ENCODE data around the gene TRABD2B.

TRABD2B gene

DNA sequence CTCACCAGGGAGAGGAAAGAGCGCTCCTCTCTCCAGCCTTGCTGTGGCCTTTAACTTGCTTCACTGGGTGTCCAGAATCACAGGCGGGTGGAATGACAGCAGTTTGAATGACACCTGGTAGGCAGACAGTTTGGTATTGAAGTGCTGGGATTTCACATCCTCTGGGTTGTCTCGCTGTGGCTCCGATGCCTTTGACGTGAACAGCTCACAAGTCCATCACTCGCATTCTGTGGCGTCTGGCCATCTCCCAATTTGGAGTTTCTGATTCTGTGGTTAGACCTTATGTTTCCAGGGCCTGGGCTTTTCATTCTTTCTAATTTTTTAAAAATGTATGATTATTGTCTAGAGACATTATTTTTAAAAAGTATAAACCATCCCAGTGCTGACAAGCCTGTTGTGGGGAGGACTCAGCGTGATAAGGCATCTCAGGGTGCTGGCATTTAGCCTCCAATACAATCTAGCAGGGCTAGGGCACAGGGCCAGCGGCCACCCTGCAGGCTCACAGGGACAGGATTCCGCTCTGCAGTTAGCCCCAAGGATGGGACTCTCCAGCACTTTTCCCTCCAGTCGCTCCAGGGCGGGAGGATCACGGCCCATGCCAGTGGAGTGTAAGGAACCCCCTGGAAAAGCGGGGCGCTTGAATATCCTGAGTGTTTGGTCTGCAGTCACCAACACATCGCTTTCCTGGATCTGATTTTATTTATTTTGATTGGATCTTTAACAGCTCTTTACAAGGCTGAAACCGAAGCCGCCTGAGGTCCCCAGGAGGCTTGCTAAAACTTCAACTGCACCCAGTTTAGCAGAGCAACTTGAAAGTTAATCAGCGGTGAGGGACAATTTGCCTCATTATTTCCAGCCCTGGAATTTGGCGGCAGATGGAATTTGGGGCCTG, 178.3 kb downstream of the TRABD2B start:
- no peak for DNase-seq

DNA sequence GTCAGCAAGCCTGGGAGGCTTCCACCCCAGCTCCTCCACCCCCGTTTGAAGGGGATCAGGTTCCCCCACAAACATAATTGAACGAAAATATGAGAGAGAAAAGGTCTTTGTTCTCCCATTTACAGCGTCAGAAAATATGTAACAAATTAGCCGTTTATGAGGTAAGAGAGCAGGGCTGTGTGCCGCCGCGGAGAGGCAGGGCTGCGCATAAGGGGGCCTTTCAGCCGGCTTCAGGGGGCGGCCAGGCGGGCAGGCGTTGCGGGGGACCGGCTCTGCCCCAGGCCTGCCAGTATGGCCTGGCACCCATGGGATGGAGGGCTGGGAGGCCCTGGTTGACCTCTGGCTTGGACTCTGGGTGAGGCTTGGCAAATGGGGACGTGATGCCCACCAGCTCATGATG, 179.3 kb downstream of the TRABD2B start:
- DNase-seq: no peak

DNA sequence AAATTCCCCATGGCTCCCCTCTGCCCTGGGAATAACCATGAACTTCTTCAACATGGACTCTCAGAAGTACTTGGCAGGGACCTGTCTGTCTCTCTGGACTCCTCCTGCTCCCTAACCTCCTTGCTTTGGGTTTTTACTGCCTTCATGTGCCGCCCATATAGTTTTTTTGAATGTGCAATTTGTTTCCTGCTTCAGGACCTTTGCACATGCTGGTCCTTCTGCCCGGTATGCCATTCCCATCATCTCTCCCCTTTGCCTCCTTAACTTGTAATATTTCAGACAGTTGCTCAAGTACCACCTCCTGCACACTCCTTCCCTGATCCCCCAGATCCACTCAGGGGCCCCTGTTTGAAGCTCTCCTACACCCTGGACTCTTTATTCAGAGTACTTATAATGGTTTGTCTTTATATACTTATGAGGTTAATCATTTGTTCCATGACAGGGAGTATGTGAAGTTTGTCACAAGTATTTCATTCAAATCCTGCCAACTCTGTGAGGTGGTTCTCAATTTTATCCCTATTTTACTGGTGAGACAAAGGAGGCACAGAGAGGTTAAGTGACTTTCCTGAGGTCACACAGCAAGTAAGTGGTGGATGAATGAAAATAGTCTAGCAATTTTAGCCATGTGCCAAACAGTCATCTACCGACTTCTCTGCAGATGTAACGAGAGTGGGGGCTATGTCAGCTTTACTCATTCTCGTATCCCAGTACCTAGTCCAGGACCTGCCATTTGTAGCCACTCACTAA, 180.7 kb downstream of the TRABD2B start:
- no peak for DNase-seq

DNA sequence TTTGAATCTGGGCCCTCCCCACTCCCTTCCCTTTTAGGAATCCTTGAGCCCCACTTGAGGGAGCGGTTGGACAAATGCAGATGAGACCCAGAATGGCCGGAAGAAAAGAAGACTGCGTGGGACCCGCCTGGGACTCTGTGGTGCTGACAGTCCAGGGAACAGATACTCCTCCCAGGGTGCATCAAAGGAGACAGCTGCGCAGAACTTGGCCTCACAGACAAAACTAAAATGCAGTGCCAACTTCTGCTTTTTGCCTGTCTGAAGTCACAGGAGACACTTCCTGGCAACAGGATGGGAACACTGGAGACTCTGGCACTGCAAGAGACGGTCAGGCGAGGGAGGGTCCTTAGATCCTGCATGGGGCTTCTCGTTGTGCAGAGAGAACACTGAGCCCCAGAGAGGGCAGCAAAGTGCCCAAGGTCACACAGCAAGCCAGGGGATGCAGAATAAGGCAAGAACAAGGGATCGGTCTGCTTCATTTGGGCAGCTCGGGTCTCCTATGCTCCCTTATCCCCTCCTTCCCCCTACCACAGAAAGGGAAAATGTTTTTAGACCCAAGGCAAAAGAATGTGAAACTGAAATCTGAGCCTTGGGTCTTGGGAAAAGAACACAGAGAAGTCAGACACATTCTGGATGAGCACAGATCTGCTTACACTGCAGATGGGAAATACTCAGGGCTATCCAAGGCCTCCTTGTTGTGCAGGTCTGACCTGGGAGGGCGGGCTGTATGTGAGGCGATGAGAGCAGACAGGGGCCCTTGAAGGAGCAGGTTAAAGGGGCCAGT, 182.4 kb downstream of the TRABD2B start:
- DNase-seq: no peak

DNA sequence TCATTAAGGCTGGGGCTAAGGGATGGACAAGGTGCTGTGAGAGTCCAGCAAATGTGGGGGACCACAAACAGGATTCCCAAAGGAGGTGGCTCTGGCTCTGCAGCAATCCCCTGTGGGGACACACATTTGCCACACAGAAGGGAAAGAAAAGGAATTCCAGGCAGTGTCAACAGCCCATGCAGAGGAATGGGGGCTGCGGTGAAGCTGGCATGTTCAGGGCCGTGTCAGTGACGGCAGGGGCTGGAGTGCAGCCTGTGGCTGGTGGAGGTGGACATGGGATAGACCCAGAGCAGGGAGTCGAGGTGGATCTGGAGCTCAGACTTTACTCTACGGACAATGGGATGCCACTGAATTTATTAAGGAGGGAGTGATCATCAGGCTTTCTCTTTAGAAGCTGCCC, 183.2 kb downstream of the TRABD2B start:
- DNase-seq: no peak

DNA sequence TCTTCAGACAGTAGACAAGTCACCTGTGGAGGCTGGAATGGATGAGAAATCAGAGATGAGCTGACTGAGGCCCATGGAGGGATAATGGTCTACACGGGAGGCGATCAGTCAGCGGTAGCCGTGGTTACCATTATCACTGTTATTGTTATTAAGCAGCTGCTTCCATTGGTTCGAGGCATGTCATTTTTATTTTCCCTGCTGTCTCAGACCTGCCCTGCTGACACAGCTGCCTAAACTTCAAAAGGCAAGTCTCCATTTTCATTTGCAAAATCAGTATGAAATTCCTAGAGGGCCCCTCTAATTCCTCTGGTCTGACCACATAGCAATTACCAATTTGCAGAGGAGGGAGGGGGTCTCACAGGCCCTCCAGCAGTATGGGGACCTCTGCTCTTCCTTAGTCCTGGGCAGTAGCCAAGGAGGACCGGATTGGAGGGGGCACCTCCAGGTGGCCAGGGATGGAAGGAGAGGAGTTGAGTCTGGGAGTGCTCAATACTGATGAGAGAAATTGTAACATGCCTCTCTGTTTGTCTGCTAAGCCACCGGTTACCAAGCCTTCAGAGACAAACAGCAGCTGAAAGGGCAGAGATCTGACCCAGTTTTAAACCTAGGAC, 184.2 kb downstream of the TRABD2B start:
- DNase-seq: no peak

DNA sequence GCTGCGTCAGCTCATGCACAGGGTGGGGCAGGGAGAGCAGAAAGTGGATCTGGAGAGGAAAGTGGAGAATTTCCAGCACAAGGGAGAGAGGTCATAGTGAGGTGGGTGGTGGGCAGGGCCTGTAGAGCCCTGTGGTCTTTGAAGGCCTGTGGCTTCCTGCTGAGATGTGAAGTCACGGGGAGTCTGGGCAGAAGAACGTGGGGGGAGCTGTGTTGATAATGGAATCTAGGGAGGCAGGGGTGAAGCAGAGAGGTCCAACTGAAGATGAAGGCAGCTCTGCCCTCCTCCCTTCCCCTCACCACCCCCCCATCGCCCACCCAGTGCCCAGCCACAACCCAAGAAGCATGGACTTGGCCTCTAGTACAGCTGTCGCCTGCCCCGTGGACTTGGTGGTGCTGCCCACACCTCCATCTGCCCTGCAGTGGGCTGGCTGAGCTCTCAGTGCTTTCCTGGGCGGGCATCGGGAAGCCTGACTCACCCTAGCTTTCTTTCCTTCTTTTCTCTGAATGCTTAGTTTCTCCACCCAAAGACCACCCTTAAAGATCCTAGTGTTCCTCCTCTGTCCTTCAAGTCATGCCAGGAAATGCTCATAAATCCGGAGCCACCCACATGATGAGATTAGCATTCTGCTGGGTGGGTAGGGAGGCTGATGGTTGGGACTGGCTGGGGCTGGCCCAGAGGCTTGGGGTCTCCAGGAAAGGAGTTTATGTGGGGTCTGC, 186.1 kb downstream of the TRABD2B start:
- no peak for DNase-seq

DNA sequence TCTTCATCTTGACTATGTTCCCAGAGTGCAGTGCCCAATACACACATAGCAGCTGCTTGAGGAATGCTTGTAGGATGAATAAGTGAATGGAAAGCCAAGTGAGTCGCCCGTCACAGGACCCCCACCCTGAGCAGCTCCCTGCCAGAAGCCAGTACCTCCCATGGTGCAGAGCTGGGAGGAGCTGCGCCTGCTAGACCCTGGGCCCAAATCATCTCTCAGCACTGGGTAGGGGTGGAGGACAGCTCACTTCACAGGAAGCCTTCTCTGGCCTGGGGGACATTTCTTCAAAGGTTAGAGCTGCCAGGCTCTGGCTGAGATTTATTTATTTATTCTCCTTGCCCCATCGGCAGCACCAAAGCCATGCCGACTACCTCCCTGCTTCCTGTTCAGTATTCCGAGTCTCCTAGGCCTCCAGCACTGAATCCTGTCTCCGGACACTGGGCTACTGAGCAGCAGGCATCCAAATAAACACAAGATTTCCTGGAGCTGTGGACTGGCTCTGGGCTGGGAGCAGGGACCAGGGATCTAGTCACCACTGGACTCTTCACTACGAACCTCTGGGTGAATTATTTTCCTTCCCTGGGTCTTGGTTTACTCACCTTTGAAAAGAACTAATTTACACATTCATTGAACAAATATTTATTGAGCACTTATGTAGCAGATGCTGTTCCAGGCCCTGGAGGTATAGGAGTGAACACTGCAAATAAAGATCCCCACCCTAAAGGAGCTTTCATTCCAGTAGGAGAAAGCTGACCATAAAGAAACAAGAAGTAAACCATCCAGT, 187.7 kb downstream of the TRABD2B start:
- DNase-seq: no peak

DNA sequence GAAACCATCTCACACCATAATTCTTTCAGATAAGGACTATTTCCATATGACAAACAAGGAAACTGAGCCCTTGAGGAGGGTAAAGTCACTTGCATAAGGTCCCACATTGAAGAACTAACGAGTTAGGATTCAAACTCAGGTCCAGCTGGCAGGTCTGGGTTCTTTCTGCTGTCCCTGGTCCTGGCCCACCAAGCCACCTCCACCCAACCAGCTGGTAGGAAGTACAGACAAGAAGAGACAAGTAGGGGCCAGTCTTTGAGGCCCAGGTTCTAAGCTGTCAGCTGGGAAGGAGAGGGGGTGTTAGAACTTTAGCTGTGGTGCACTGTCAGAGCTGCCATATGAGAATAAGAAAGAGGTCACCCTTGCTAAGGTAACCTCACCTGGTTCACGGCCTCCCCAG, 188.6 kb downstream of the TRABD2B start:
- DNase-seq: no peak

DNA sequence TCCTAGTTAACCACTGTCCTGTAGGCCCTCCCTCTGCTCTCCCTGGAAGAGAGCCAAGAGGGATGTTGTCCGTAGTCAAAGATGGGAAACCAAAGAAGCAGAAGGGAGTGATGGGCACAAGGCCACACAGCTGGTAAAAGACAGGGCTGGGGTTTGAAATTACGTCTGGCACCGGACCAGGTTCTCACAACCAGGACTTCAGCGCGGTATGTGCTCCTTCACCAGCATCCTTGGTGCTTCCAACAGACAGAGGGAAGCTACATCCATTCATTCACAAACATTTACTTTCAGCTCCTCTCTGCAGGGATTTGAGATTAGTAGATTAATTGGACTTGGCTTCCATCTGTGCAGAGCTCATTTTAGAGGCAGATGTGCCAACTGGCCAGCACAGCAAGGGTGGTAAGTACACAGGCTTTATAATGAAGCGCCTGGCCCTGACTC, 191.2 kb downstream of the TRABD2B start:
- peak; percentile 96 to 98 for DNase-seq

DNA sequence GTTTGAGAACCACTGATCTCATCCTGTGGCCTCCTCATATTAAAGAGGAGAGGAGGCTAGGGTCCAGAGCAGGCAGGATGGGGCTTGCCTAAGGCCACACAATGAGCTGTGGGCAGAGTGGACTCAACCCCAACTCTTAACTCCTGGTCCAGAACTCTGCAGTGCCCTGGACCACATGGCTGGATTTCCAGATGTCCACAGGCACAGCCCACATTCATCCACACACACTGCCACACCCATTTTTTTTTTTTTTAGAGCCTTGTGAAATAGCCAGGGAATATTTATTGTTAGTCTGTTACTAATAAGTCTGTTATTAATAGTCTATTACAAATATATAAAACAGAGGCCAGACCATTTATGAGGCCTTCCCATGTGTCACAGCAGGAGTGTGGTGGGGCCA, 192.2 kb downstream of the TRABD2B start:
- DNase-seq: no peak

DNA sequence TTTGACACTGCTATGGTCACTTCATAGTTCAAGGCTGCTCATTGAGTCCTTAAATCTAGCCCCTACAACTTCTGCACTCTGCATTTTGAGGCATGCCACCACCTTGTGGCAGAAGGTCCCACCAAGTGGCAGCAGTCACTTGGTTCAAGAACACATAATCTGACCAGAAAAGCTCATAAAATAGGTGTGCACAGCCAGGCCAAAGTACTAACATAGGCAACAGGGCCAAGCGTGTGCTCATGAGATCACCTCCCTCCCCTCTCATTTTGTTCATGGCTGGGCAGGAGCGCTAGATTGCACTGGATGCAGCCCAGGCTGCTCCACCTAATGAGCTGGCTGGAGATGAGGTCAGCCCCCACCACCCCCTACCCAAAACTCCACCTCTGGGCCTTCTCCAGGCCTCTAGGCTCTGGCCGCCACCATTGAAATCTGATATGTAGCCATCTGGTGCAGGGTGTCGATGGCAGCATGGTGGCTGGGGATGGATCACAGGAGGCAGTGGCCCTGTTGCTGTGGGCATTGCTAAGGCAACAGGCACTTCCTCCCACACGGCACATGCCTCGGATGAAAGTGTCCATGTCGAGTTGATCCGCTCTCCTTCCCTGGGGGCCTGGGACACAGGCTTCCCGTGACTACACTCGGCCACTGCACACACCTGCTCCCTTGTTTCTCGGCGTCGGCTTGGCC, 193.2 kb downstream of the TRABD2B start:
- DNase-seq: peak; percentile 90 to 93

DNA sequence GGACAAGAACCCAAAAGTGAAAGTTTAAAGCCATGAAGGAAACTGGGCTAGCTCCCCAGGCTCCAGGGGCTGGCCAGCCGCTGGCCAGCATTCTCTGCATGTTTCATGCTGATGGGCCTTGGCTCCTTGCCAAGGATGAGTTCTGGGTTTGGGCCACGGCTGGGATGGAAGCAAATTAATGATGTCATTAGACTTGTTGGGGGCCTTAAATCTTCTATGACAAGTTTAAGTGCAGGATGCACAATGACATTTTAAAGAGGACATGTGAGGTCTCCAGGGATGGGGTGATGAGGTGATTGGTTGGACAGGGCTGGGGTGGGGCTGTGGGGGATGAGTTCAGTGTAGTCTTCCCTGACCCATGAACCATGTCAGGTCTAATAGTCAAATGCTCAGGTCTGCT, 199.6 kb downstream of the TRABD2B start:
- no peak for DNase-seq

DNA sequence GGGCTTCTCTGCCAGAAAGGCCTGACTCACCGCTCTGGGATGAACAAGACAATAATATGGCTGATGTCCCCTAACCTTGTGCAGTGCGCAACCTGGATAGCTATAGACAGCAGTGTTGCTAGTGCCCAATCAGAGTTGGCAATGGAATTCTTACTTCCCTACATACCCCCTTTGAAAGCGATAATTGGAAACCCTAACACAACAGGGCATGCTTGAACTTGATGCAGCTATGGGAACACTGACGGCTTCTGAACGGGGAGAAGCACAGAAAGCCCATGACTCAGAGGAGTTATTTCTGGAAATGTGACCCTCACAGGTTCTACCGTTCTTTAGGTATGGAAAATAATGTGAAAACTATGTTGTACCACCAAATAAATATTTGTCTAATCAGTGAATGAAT, 200.6 kb downstream of the TRABD2B start:
- DNase-seq: no peak

DNA sequence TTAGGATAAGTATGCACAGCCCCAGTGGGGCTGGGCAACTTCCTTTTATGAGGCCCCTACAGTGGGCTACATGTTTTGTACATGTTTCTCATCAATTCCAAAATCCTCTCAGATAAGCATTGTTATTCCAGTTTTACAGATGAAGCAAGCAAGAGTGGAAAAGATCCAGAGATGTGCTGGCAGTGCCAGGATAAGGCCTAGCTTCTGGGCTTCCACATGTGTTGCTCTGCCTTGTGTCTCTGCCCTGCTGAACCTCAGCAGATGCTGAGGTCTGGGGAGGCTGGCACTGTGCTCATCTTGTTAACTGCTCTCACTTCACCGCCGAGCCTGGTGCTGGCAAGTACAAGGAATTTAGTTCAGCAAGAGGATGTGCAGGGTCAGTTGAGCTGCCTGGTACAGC, 202.1 kb downstream of the TRABD2B start:
- DNase-seq: no peak

DNA sequence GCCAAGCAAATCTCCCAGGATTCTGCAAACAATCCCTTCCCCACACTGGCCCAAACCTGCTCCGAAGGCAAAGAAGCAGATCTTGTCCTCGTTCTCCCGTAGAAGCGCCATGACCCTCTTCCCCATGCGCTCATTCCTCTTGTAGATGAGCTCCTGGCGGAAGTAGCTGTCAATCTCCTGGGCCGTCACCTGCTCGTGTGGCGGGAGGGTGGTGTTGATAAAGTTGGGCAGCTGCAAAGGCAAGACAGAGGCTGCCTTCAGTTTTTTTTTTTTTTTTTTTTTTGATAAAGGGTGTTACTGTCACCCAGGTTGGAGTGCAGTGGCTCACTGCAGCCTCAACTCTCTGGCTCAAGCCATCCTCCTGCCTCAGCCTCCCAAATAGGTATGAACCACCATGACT, 202.7 kb downstream of the TRABD2B start:
- no peak for DNase-seq

DNA sequence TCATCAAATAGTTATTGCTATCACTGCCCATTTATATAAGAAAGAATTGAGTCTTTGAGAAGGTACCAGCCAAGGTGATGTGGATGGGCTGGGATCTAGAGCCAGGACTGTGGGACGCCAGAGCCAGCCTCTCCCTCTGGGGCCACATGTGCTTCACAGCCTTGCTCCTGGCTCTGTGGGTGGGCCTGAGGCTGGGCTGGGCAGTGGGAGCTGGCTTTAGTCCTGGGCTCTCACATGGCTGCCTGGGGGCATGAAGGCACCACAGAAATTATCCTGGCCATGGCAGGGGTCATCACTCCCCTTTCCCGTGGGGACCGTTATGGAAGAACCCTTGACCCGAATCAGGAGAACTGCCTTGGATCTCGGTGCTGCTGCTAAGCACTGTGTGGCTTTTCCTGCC, 203.1 kb downstream of the TRABD2B start:
- DNase-seq: no peak

DNA sequence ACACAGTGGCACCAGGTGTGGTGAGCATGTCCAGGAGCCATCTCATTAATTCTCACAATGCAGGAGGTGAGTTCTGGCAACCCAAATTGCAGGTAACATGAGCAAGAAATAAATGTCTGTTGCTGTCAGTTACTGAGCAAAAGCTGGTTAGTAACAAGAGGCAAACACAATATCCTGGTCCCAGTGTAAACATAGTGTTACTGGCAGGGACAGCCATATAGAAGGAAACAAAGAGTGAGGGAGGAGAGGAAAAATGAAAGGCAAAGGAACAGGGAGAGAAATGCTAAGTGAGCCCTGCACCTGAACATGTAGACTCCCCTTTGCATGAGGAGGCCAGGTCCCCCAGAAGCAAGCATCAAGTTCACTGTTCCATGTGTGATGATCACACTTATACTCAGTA, 203.6 kb downstream of the TRABD2B start:
- DNase-seq: no peak

DNA sequence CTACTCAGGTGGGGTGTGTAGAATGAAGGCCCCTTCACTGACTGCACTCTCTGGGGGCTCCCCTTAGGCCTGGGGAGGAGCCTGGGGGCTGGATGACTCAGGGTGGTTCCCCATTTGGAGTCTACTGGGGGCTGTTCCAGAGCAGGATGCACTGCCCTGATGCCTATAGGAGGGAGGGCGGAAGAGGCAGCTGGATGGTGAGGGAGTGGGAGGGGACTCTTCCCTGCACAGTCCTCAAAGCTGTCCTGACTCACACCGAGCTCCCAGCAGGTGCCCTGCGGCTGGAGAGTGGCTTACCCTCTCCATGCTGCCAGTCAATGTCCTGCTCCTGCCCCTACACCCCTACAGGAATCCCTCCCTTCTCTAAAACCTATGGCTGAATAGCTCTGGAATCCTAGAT, 204.4 kb downstream of the TRABD2B start:
- DNase-seq: no peak

DNA sequence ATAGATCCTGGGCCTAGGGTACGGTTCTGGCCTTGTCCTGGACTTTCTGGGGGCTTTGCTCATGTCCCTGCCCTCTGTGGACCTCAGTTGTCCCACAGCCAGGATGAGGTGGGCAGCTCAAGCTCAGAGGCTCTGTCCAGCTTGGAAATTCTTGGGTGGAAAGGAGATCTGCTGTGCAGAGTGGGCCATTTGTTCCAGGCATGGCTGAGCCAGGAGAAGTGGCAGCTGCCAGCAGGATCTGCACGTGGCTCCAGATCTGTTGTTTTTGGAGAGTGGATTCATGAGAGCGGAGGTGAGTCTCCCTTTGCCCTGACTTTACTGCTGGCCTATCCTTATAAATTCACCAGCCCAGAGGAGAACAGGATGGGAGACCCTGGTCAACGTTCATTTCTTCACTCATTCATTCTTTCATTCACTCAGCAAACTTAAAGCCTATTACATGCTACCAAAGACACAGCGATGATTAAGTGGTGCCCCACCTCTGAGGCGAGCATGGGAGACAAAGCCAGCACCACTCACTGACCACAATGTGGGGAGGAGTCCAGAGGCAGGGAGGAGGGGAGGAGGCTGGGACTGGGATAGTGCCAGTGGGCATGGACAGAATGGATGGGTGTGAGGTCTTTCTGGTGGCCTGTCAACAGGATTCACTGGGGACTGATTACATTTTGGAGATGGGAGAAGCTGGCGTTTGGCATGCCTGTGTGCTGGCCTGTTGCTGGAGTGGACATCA, 205.1 kb downstream of the TRABD2B start:
- DNase-seq: no peak

Measured in NCI-H524 (cell line).